CMK (cell line): ENCODE results near the gene SDK2.

Experiments used
- DNase-seq: peaks from one replicate; pipeline ENCODE4 v3.0.0-alpha.2; 2010; ENCODE audit warnings: low read depth

Gene SDK2

GRCh38 chr17:73302189-73302588 is 342.1 kb downstream of the SDK2 start:
- DNase-seq, result no peak

DNA sequence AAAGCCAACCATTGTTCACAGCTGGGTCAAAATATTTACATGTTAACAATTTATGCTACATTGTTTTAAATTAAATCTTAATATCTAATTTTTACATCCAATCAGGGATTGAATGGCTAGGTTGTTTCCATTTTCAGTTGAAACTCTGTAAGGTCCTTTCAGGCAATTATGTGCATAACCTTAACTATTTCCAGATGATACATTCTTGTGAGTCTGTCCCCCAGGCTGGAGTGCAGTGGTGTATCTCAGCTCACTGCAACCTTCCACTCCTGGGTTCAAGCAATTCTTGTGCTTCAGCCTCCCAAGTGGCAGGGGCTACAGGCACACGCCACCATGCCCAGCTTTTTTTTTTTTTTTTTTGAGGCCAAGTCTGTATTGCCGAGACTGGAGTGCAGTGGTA is 342.9 kb downstream of the SDK2 start:
- DNase-seq, result no peak

GRCh38 chr17:73300392-73300791 is 343.9 kb downstream of the SDK2 start:
- DNase-seq, result no peak

DNA sequence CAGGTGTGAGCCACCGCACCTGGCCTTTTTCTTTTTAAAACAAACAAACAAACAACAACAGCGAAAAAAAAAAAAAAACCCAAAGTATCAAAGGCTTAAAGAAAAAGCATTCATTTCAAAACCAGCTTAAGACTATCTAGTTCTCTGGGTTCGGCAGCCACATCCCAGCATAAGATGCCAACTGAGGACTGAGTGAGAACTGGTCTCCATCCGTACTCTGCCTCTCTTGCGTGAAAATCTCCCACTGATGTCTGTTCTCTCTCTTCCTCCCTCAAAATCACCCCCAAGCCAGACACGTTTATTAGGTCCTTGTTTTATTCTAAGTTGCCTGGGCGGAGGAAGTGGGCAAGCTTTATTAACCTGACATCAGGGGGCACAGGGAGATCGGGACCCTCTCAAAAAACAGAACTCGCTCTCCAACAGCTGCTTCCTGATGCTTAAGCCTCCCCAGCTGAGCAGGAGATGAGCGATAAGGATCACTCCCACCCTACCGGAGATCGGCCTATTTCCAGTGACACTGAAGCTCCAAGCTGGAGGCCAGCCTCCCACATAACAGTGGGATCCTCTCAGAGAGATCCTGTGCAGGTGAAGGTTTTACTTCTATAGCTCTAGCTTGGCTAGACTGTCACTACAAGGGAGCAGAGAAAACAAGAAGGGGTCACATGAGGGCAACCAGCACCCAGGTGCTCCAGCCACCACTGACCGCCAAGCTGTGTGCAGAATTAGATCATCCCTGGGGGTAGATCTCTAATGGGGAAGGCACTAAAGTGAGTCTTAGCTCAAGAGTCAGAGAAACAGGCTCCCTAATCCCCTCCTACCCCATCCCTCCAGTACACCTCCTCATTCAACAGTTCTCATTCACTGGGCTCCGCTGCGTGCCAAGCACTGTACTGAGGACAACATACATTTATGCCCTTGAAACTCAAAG is 346.0 kb downstream of the SDK2 start:
- DNase-seq, result no peak

GRCh38 chr17:73293480-73293911 is 350.7 kb downstream of the SDK2 start:
- no peak for DNase-seq

DNA sequence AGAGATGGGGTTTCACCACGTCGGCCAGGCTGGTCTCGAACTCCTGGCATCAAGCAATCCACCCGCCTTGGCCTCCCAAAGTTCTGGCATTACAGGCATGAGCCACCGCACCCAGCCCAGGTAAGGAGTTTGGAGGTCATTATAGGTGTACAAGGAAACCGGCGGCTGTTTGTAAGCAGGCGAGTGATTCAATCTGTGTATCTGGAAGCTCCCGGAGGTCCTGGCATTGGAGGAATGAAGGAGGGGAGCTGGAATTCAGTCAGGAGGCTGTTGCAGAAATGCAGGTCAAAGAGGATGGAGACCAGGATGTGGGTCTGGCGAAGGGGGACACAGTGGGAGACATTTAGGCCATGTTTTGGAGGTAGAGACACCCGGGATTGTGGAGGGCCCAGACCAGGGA is 351.2 kb downstream of the SDK2 start:
- DNase-seq, result no peak

GRCh38 chr17:73292031-73292531 is 352.2 kb downstream of the SDK2 start:
- no peak for DNase-seq

- DNase-seq, result no peak
Measured at GRCh38 chr17:73291260-73291801, 352.9 kb downstream of the SDK2 start.

- no peak for DNase-seq
Measured at GRCh38 chr17:73290399-73291259, 353.6 kb downstream of the SDK2 start.

DNA sequence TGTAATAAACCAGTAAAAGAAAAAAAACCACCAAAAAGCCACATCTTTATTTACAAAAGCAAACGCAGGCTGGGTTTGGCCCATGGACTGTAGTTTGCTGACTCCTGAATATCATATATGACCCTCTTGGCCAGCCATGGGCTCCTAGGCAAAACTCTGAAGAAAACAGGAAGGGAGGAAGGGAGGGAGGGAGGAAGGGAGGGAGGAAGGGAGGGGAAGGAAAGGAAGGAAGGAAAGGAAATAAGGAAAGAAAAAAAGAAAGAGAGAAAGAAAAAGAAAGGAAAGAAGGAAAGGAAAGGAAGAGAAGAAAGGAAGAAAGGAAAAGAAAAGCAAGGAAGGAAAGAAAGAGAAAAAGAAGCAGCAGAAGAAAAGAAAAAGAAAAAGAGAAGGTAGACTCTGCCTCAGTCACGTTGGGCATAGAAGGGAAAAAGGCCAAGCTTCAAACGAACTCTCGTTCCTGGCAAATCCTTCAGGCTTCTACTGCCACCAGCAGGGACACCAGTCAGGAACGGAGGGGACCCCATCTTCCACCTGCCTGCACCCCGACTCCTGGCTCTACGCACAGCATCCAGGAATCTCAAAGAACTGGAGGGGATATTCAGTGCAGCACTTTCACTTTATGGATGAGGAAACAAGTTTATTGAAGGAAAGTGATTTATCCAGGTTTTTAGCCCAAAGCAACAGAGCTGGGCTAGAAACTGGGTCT is 354.5 kb downstream of the SDK2 start:
- no peak for DNase-seq

- DNase-seq, result no peak
Measured at GRCh38 chr17:73288534-73289302, 355.5 kb downstream of the SDK2 start.

DNA sequence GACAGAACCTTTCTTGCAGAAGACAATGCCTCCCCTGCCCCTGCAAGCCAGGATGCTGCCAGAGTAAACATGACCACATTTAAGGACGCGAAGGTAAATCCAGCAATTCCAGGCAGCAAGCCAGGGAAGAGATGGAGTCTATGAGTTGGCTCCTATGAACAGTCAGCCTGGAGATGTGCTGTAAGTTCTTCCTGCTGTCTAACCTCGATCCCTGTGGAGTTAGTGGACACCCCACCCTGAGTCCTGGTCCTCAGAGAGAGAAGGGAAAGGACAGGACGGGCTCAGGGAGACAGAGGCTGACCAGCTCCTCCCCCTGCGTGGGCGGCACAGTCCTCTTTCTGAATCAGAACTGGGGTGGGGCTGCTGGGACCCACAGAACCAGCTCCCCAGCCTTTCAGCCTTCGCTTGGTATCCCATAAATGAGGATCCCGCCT is 357.4 kb downstream of the SDK2 start:
- no peak for DNase-seq

DNA sequence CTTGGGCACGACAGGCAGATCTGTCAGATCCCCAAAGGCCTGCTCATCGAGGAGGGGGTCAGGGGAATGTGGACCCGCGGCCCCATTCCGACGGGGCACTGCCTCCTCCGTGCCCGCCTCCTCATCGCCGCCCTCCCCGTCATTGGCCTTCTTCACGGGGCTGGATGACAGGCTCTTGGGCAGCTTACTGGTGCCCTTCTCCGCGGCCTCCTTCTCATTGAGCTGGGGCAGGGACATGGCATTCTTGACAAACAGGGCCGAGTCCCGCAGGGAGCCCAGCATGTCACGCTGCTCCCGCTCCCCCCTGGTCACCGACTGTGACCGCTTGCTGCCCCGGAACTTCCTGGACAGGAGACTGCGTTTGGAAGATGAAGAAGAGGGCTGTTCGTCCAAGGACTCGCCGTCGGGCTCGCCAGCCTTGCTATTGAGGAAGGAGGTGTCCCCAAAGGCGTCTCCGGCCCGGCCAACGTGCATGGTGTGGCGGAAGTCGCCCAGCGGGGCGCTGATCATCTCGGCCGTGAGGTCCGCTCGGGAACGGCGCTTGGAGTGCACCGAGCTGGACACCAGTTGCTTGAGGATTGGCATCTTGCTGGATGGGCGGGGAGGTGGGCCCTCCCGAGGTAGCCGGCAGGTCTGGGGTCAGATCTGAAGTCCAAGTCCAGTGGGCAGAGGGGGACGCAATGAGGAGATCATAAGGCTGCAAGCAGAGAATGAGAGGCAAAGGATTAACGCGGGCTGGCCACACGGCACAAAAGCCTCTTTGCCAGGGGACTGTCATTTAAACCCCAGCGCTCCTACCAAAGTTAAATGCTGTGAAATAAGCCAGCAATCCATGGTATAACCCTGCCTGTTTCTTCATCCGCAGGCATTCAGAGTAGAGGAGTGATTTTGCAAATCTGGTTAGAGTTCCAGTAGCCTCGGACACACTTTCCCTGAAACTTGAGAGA is 358.1 kb downstream of the SDK2 start:
- no peak for DNase-seq

GRCh38 chr17:73285603-73285908 is 358.7 kb downstream of the SDK2 start:
- DNase-seq, result no peak

DNA sequence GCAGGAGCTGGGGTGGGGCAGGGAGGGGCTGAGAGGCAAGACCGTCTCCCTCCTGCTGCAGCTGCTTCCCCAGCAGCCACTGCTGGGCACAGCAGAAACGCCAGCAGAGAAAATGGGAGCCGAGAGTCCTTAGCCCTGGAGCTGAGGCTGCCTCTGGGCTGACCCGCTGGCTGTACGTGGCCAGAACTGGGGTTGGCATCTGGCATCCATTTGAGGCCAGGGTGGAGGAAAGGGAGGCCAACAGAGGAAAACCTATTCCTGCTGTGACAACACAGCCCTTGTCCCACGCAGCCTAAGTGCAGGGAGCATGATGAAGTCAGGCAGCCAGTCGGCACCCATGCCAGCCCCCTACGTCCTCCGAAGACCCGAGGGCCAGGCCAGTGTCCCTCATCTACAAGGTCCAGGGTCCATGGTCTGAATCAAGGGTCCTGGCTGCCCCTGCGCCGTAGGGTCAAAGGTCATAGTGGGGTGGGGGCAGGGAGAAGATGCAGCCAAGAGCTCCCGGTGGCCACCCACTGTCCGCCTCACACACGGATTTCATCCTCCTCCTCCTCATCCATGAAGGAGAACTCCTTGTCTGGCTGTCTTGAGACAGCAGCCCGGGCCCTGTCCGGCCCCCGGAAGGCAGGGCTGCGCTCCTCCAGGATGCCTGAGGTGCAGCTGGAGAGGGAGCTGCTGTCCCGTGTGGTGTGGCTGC is 359.2 kb downstream of the SDK2 start:
- no peak for DNase-seq
